Hematopoietic multipotent progenitor cell treated with erythropoietin and hydrocortisone succinate and interleukin-3 and kit ligand, for 15 days (in vitro differentiated cells): Measurements from ENCODE around the gene TOX4.

Source experiments
- DNase-seq: peaks from one replicate; pipeline ENCODE4 v3.0.0-alpha.2; 2015; ENCODE audit warnings: low spot score

TOX4 gene

GRCh38 chr14:21503376-21503775 lies 26.4 kb downstream of the TOX4 start:
- DNase-seq, result no peak

- DNase-seq, result no peak
These were observed 28.1 kb downstream of the TOX4 start for GRCh38 chr14:21505012-21505553.

- DNase-seq, result no peak
These were observed 29.6 kb downstream of the TOX4 start for GRCh38 chr14:21506557-21506956.

GRCh38 chr14:21509432-21510143 lies 32.6 kb downstream of the TOX4 start:
- DNase-seq, result no peak

- DNase-seq, result peak; percentile 97
These were observed 34.0 kb downstream of the TOX4 start, which contains the start of gene METTL3 for GRCh38 chr14:21510735-21511657. METTL3 (minus strand) TSS chr14:21511340; CDS start chr14:21511223, 117 bp downstream.

- no peak for DNase-seq
These were observed 37.3 kb downstream of the TOX4 start for GRCh38 chr14:21514341-21514740.

- DNase-seq, result no peak
These were observed 41.7 kb downstream of the TOX4 start for GRCh38 chr14:21518725-21519124.

GRCh38 chr14:21520767-21521166 lies 43.8 kb downstream of the TOX4 start:
- no peak for DNase-seq

- no peak for DNase-seq
These were observed 44.5 kb downstream of the TOX4 start for GRCh38 chr14:21521501-21521900.

- DNase-seq, result no peak
These were observed 46.2 kb downstream of the TOX4 start for GRCh38 chr14:21523203-21523602.

- DNase-seq, result no peak
These were observed 47.8 kb downstream of the TOX4 start for GRCh38 chr14:21524575-21525490.

GRCh38 chr14:21525571-21525961 lies 48.6 kb downstream of the TOX4 start:
- no peak for DNase-seq

GRCh38 chr14:21525962-21526671 lies 49.1 kb downstream of the TOX4 start, which contains the start of gene SALL2:
SALL2 (minus strand) TSS chr14:21526346; CDS start chr14:21526127, 219 bp downstream.
- DNase-seq, result no peak

- DNase-seq, result no peak
These were observed 49.8 kb downstream of the TOX4 start for GRCh38 chr14:21526672-21527317.

- no peak for DNase-seq
These were observed 50.3 kb downstream of the TOX4 start for GRCh38 chr14:21527318-21527679.

GRCh38 chr14:21528381-21529348 lies 51.7 kb downstream of the TOX4 start:
- DNase-seq, result no peak

- DNase-seq, result no peak
These were observed 52.5 kb downstream of the TOX4 start for GRCh38 chr14:21529515-21529914.

- no peak for DNase-seq
These were observed 56.3 kb downstream of the TOX4 start for GRCh38 chr14:21533294-21533693.

- no peak for DNase-seq
These were observed 57.6 kb downstream of the TOX4 start for GRCh38 chr14:21534576-21534975.
